Astrocyte of the spinal cord (primary cell): ENCODE measurements around the gene GPR37L1.

Source experiments
- DNase-seq: peaks from one replicate; pipeline ENCODE4 v3.0.0; 2011; ENCODE audit warnings: low read depth, low spot score
- H3K4me3 ChIP-seq: 2 replicates; pipeline ENCODE4 v1.5.1; 2011; ENCODE audit warnings: low read depth, mild to moderate bottlenecking, low read length, moderate library complexity
- in situ Hi-C: cut with HindIII; loops from 2 replicates; pipeline ENCODE4 v1.10.0; 2017; ENCODE audit warnings: low sequenced_read_pairs
- TF ChIP-seq, protein P1 (sequence below): IDR thresholded peaks from 2 replicates; pipeline ENCODE4 v1.5.1; 2012; ENCODE audit warnings: low read depth, mild to moderate bottlenecking, low read length, inconsistent platforms

GPR37L1 gene

DNA sequence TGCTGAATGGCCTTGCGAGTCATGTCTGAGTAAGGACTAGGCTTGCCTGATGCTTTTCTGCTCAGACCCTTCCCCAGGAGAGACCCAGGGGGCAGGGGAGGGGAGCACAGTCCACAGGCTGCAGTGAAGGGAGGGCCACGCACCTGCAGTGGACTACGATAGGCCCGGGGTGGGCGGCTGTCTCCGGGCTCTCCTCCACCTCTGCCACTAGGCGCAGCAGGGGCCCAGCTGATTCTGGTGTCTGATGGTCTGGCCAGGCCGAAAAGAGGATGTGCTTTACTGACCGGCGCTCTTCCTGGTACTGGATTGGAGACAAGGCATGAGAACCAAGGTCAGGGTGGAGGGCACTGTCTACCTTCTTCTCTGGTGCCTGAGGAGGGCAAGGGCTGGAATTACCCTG lies 29.7 kb downstream of the GPR37L1 start:
- no peak overlapping the region for H3K4me3 ChIP-seq
- in situ Hi-C loops: no loop called here
- DNase-seq: no peak
- TF ChIP-seq, protein P1, sequence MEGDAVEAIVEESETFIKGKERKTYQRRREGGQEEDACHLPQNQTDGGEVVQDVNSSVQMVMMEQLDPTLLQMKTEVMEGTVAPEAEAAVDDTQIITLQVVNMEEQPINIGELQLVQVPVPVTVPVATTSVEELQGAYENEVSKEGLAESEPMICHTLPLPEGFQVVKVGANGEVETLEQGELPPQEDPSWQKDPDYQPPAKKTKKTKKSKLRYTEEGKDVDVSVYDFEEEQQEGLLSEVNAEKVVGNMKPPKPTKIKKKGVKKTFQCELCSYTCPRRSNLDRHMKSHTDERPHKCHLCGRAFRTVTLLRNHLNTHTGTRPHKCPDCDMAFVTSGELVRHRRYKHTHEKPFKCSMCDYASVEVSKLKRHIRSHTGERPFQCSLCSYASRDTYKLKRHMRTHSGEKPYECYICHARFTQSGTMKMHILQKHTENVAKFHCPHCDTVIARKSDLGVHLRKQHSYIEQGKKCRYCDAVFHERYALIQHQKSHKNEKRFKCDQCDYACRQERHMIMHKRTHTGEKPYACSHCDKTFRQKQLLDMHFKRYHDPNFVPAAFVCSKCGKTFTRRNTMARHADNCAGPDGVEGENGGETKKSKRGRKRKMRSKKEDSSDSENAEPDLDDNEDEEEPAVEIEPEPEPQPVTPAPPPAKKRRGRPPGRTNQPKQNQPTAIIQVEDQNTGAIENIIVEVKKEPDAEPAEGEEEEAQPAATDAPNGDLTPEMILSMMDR: no peak

DNA sequence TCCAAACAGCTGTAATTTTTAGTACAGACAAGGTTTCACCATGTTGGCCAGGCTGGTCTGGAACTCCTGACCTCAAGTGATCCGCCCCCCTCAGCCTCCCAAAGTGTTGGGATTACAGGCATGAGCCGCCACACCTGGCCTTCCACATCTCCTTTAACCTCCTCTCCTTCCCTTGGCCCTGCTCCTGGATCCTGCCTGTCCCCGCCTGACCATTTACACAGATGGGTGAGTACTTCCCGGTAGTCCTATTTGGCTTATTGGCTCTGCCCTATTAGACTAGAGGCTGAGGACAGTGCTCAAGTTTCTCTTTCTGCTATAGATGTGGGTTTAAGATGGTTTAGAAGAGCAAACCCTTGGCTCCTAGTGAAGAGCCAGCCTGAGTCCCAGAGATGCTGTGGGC lies 30.6 kb downstream of the GPR37L1 start:
- no peak for DNase-seq
- H3K4me3 ChIP-seq: no peak overlapping the region
- in situ Hi-C loops: no loop called here
- TF ChIP-seq, protein P1: no peak

DNA sequence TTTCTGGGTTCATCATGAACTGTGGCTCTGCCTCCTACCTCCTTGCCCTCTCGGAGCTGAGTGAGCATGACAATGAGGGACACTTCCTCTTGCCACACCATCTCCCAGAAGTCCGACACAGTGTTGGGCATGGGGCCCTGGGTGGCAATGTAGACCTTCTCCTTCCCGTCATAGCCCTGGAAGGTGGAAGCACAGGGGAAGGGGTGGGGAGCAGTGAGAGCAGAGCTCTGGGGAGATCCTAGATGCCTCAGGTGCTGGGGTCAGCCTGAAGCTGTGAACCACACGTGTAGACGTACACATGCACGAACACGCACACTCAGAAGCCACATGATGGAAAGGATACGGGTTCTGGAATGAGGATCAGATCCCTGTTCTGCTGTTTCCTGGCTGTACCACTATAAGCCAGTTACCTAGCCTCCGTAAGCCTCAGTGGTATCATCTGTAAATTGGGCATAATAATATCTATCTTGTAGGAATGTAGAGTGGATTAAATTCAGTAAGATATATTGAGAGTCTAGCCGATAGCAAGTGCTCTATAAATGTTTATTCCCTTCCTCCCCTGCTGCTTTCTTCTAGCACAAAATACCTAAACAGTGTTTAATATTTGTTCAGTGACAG lies 31.5 kb downstream of the GPR37L1 start:
- no peak for DNase-seq
- H3K4me3 ChIP-seq: no peak overlapping the region
- TF ChIP-seq, protein P1: no peak
- in situ Hi-C loops: no loop called here

DNA sequence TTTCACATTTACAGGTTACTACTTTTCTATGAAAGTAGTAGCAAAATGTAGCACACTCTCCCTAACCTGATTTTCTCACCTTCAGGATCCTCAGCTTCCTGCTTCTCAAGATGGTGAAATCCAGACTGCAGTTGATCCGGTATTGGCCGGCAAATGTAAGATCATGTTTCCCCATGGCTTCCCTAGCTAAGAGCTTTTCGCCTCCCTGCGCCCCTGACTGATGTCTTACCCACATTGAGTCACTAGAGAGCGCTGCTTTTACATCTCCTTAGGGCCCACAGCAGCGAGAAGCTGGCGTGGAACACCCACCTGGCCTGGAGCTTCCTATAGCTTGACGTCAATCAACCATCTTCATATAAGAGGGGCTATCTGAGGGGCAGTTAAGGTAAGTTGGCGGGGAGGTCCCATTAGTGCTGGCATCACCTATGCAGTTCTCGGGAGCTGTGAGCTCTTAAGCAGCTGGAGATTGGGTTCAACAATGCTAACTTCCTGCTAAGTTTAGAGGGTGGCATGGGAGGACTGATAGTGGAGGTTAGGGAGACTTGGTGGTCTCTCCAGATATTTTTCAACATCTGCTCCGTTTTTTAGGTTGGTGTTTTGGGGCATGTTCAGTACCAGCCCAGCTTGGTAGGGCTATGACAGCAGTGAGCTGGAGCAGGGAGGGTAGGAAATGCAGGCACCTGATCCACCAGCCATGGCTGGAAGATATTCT lies 32.2 kb downstream of the GPR37L1 start:
- in situ Hi-C loops: no loop called here
- TF ChIP-seq, protein P1: peak; percentile 61
- DNase-seq: peak; percentile 67
- no peak overlapping the region for H3K4me3 ChIP-seq

DNA sequence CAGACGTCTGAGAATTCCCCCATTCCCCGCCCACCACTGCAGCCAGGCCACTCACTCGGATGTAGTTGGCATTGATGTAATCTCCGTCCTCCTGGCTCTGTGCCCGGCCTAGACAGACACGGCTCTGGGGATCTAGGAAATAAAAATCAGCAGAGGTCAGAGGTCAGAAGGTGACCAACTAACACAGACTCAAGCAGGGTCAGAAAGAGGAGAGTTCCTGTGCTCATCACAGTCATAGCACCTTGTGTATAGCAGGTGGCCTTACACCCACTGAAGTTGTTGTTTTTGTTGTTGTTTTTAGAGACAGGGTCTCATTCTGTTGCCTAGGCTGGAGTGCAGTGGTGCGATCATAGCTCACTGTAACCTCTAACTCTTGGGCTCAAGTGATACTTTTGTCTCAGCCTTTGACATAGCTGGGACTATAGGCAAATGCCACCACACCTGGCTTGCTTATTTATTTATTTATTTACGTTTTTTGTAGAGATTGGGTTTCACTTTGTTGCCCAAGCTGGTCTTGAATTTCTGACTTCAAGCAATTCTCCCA lies 32.8 kb downstream of the GPR37L1 start:
- in situ Hi-C loops: no loop called here
- DNase-seq: no peak
- no peak overlapping the region for H3K4me3 ChIP-seq
- TF ChIP-seq, protein P1: no peak

DNA sequence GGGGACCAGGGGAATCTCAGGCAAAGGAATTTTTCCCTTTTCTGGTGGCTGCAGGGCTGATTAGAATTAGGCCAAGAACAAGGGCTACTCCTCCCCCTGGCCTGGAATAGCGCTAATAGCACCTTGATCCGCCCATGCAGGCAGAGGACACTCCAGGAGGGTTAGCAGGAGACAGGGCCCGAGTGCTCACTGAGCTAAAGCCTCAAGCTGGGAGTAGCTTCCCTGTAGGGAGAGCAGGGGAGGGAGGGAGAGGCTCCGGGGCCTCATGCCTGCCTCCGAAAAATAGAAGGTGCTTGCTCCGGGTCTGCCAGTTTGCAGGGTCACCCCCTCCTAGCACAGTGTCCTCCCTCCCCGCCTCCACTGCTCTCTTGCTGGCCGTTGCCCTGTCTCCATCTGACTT lies 33.9 kb downstream of the GPR37L1 start:
- in situ Hi-C loops: no loop called here
- H3K4me3 ChIP-seq: no peak overlapping the region
- DNase-seq: no peak
- TF ChIP-seq, protein P1: no peak
